Medulla oblongata (tissue), 1 donor: Measurements from ENCODE around the gene STARD13.
"Not testable (repeated sequence)": the region's sequence is repeated elsewhere in the genome, so short reads cannot be mapped to it uniquely, and the experiment has no call there.

Source experiments
- DNase-seq: peaks from one replicate; pipeline ENCODE4 v3.0.0-alpha.2; 2015; ENCODE audit errors: extremely low spot score

The STARD13 gene

DNA sequence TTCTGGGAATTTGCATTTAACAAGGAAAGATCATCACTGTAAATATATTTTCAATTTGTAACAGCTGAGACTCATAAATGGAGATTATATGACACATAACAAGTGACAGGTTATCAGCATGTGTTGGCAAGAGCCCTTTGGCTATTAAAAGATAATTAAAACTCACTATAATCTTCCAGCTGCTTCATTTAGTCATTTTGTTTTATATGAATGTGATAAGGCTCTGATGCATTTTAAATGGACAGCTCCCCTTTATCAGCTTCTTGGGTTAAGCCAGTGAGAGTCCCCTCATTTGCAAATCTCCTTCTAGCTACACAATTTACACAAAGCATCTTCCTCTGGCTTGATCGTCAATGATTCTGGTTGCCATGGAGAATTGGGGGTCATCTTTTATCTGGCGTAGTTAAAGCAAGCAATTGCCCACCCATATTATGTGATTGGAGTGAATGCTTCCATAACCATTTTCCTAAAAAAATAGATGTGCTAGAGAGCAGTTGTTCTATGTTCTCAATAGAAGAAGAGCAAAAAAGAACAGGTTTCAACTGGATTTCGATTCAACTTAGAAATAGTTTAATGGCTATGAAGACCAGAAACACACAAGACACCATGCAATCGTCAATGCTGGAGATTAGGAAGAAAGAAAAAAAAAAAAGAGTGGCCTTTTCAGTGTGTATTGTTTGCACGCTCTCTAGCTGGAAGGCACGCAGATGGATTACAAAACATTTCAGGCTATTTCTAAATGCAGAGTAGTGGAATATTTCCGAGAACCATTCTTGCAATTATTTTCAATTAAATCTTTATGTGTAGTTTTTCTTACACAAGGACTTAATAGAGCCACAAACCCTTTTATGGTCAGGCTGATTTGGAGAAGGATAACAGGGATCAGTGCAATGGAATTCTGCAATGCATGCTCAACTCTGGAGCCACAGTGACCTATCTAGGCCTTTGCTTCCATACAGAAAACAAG is 27.4 kb downstream of the STARD13 start:
- no peak for DNase-seq

GRCh38 chr13:33256148-33256840 is 29.3 kb downstream of the STARD13 start:
- DNase-seq, result no peak

DNA sequence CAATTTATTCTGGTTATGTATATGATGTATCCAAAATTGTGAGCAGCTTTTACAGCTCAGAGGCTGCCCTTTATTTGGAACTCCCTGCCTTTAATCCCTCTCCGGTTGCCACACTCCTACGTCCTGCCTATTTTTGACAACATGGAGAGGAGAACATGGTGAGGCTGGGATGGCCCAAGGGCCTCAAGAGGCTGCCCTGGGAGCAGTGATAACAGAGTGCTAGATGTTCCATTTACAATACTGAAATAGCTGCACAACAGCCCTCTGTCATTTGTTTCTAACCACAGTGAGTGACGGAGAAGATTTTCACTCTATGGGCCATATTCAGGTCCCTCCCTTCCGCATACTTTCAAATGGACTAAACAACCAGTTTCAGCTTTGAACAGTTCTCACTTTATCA is 33.4 kb downstream of the STARD13 start:
- DNase-seq, result no peak

DNA sequence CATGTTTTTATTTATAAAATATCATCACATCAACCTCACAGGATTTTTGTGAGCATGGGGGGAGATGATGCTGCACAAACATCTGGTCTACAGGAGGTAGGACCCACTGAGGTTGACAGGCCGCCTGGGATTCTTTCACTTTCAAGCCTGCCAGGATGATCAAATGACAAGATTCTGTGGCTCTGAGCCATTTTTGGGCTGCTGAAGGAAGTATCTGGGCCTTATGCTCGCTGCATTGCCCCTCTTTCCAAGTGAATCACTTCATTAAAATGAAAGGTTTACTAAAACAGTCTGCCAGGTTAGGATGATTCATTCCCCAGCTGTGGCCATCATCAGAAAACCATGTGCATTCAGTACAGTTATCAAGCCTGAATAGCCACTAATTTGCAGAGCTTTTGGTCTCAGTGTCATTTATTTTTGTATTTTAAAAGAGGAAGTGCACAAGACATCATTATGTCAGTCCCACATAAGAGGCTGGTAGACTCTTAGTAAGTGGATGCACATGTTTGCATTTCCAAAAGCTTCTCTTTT is 34.4 kb downstream of the STARD13 start:
- DNase-seq, result peak; percentile 70

DNA sequence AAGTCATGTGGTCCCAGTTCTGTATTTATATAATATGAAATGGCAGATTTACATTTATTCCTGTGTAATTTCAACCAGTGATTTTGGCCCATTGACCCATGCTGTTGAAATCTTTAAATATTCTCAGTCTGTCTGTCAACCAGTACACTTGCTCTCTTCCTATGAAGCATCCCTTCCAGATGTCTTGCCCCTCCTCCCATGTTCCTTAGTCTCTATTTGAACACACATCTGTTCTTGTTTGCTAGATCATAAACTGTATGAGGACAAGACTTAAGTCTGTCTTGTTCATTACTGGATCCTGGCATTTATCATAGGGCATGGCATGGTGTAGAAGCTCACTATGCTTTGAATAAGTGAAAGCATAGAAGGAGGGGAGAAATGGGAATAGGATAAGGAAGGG is 34.9 kb downstream of the STARD13 start:
- DNase-seq, result no peak

- no peak for DNase-seq
Observed at GRCh38 chr13:33249894-33250293, 35.7 kb downstream of the STARD13 start.

- DNase-seq, result no peak
Observed at GRCh38 chr13:33249066-33249465, 36.5 kb downstream of the STARD13 start.

- DNase-seq, result no peak
Observed at GRCh38 chr13:33245505-33246158, 39.9 kb downstream of the STARD13 start.

DNA sequence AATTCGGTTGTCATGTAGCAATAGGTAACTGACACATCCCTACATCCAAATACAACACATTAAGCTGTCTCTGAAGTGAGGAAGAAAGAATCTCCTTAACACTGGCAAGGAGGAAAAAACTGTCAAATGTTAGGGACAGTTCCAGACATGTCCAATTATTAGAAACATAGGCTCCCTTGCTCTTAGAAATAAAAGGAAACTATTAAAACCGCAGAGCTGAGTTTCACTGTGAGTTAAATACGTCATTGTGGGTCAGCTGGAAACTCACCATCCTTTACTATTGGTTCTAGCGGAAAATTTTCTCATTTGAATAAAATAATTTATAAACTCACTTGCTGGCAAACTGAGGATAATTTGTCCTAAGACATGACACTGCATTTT is 40.7 kb downstream of the STARD13 start:
- DNase-seq, result no peak

GRCh38 chr13:33244210-33244906 is 41.2 kb downstream of the STARD13 start:
- DNase-seq, result no peak

DNA sequence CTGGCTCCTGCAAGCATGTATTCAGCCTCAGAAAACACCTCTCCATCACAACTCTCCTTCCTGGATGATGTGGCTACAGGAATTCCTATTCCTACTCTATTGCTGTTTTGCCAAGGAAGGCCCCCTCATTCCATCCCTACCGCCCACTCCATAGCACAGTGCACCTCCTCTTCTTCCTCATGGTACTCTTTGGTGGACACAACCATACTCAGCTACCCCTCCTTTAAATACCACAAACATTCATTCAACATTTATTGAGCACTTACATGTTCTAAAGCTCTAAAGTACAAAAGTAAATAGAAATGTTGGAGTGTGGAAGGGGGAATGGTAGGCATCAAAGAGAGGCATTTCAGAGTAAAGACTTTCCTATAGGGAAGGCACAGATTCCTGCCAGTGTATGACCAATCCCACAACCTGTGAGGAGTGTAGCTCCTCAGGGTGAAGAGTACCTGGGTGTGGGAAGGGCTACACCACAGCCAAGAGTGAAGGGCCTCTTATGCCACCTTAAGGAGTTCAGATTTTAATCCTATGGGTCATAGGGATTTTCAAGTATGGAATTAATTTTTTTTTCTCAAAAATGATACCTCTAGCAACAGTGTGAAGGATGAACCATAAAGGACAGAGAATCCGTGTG is 42.5 kb downstream of the STARD13 start:
- no peak for DNase-seq

DNA sequence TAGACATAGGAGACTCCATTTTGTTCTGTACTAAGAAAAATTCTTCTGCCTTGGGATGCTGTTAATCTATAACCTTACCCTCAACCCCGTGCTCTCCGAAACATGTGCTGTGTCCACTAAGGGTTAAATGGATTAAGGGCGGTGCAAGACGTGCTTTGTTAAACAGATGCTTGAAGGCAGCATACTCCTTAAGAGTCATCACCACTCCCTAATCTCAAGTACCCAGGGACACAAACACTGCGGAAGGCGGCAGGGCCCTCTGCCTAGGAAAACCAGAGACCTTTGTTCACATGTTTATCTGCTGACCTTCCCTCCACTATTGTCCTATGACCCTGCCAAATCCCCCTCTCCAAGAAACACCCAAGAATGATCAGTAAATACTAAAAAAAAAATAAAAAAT is 43.2 kb downstream of the STARD13 start:
- not testable (repeated sequence) for DNase-seq

- no peak for DNase-seq
Observed at GRCh38 chr13:33236021-33236420, 49.5 kb downstream of the STARD13 start.

- no peak for DNase-seq
Observed at GRCh38 chr13:33235564-33235963, 50.0 kb downstream of the STARD13 start.

DNA sequence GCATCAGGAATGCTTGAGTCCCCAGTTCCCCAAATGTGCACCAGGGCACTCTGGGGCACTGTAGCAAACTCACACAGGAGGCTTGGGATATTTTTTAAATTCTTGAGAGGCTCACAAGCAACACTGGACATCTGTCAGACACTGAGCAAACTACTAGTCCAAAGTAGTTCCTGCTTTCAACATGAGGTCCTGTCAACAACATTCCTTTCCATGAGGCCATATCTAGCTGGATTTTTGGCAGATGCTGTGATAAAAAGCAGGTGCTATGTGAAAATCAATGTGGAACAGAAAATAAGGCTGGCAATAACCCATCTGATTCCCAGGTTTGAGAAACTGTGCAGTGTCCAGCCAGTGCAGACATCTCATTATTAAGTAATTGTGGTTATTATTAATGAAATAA is 50.5 kb downstream of the STARD13 start:
- no peak for DNase-seq

DNA sequence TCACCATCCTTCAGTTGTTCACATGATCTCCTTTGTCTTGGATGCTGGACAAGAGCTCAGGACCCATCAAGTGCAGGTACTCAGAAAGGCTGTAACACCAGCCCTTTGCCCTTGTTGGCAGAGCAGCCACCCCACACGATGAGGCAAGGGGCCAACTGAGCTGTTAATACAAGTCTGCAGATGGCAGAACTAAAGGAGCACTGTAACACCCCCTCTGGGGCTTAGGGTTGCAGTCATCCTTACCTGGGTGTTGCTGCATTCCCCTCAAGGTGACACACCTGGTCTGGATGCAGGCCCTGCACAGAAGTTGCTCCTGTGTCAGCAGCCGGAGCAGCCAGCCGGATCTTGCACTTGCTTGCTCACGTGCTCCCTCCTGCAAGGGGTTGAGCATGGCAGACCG is 52.0 kb downstream of the STARD13 start:
- DNase-seq, result no peak

- no peak for DNase-seq
Observed at GRCh38 chr13:33232883-33233282, 52.7 kb downstream of the STARD13 start.

- DNase-seq, result no peak
Observed at GRCh38 chr13:33231339-33231738, 54.2 kb downstream of the STARD13 start.

DNA sequence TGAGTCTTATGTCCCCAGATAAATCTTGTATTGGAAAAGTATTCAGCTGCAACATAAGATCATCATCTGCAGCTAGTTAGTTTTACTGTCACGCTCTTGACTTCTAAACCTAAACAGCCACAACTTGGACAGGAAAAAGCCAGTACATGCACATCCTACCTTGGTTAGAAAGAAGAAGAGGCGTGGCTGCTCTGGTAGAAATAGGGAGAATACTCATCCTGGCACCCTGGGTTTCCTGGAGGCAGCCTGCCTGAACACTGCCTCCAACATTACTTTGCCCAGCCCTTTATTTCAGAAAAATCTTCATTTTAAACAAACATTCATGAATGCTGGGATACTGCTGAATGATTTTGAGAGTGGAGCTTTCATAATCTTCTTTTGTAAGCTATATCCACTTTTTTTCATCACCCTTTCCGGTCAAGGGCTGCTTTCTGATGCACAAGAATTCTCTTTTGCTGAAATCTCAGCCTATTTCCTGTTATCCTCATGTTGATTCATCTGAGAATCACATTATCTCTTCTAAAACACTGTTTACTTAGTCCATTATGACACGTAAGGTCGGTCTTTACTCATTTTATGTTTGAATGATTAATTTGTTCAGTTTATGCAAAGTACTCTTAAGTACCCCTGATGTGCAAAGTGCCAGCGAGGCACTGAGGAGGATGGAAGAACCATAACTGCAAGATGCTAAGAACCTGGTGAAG is 55.2 kb downstream of the STARD13 start:
- no peak for DNase-seq

- peak; percentile 85 for DNase-seq
Observed at GRCh38 chr13:33229446-33230177, 55.9 kb downstream of the STARD13 start.
